Gastrocnemius medialis (tissue), 4 donors: ENCODE results near the gene RSPH10B2. TPM values are rescaled to one million over a fixed set of nuclear protein-coding genes. Genes with fewer than 3 reads are reported as not detected.
A peak's percentile ranks its signal among the peaks of the same experiment; 100 is the strongest.
"Not testable (repeated sequence)": the region's sequence is repeated elsewhere in the genome, so short reads cannot be mapped to it uniquely, and the experiment has no call there.

ENCODE experiments used
- ATAC-seq, 2 donors: fragments of 150-250 bp; one replicate each; pipeline ENCODE4 v1.9.1; 2016
- DNase-seq, 2 donors: peaks; one replicate each; pipeline ENCODE4 v3.0.0-alpha.2; 2019
- H3K27ac ChIP-seq, 4 donors: fragments of 200-600 bp; sonication (generic); 1 replicate in 1 of 4; 2 replicates in 3 of 4; pipeline ENCODE4 v1.5.1; 2016 to 2018; ENCODE audit warnings: mild to moderate bottlenecking in 2 of 4, moderate library complexity in 1 of 4
- H3K27me3 ChIP-seq, 3 donors: fragments of 200-600 bp; sonication (generic) in 2 of 3; 1 replicate in 1 of 3; 2 replicates in 2 of 3; pipeline versions ENCODE4 v1.5.1 to v1.6.0; 2016 to 2019; ENCODE audit warnings: mild to moderate bottlenecking in 1 of 3, moderate library complexity in 1 of 3
- H3K36me3 ChIP-seq, 2 donors: fragments of 200-600 bp; sonication (generic) in 1 of 2; one replicate each; pipeline ENCODE4 v1.5.1; 2017 to 2018
- H3K4me1 ChIP-seq, 2 donors: fragments of 200-600 bp; sonication (generic) in 1 of 2; one replicate each; pipeline ENCODE4 v1.5.1; 2016 to 2017; ENCODE audit warnings: mild to moderate bottlenecking in 2 of 2
- H3K4me3 ChIP-seq, 4 donors: fragments of 200-600 bp; sonication (generic) in 3 of 4; 1 replicate in 1 of 4; 2 replicates in 3 of 4; pipeline ENCODE4 v1.5.1; 2016 to 2019; ENCODE audit warnings: mild to moderate bottlenecking in 2 of 4
- H3K9me3 ChIP-seq, 3 donors: fragments of 200-600 bp; sonication (generic) in 2 of 3; 1 replicate in 1 of 3; 2 replicates in 2 of 3; pipeline ENCODE4 v1.5.1; 2016 to 2019
- in situ Hi-C, 4 donors: fragments of 200-750 bp; cut with MboI; loops; one replicate each; pipeline versions ENCODE4 v1.15.0 to v1.8.0; 2017; ENCODE audit warnings: low sequenced_read_pairs in 4 of 4
- intact Hi-C: fragments of 100-400 bp; cut with DNase I; formaldehyde crosslinking; loops from one replicate; pipeline ENCODE4 v1.15.1; 2023; ENCODE audit warnings: low total_unique reads
- total RNA-seq, 4 donors: library from RNA; depleted of rRNA; stranded (reverse); fragments of >200 nt; gene quantifications; one replicate each; pipeline versions ENCODE4 v1.1.0 to v1.2.3, GENCODE V29; 2016

The RSPH10B2 gene
- total RNA-seq, 4 donors from 2014 or later = 0.09 to 6.4 (median 1.1) TPM

DNA sequence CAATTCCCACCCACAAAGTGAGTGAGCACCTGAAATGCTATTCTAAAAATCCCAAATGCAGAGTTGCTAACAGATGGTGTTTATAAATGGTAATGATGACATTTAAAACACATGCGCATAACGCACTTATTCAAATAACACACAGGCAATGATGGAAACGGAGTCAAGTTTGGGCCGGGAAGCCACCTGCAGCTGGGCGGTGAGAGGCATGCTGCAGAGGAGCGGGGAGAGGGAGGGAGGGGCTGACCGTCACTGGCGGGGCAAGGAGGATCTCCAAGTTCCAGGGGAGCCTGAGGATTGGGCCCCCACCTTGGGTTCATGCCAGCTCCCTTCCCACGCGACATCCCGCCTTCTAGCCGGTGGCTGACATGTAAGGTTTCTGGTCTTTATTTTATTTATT lies 7.3 kb downstream of the RSPH10B2 start:
- H3K27me3 ChIP-seq, ATAC-seq, H3K4me1 ChIP-seq, H3K27ac ChIP-seq, intact Hi-C loops, H3K9me3 ChIP-seq, DNase-seq, in situ Hi-C loops, H3K4me3 ChIP-seq, H3K36me3 ChIP-seq: not testable (repeated sequence)

DNA sequence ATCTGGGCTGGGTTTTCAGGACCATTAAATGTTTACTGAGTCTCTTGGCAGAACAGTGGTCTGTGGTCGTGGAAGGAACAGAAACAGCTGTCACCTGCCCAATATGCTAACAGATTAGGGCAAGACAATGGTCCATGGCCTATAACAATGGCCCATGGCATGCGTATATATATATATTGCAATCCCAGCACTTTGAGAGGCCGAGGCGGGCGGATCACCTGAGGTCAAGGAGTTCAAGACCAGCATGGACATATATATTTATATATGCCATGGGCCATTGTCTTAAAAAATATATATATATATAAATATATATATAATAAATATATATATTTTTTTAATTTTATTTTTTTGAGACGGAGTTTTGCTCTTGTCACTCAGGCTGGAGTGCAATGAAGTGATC lies 27.7 kb downstream of the RSPH10B2 start:
- H3K4me1 ChIP-seq, H3K9me3 ChIP-seq, ATAC-seq, H3K27me3 ChIP-seq, H3K36me3 ChIP-seq, intact Hi-C loops, DNase-seq, in situ Hi-C loops, H3K27ac ChIP-seq, H3K4me3 ChIP-seq: not testable (repeated sequence)

DNA sequence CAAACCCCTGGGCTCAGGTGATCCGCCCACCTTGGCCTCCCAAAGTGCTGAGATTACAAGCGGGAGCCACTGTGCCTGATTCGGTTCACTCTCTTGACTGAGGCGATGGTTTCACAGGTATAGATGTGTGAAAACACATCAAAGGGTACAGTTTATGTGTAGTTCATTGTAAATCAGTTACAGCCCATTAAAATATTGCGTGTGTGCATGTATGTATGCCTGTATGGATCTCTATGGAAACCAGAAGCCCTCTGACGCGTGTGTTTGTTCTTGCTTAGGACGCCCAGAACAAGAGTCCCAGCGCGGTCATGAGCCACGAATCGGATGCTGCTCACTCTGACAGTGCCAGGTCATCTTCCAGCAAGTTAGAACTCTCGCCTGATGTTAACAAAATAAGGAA lies 35.5 kb downstream of the RSPH10B2 start:
- in situ Hi-C loops, H3K36me3 ChIP-seq, ATAC-seq, intact Hi-C loops, H3K4me3 ChIP-seq, H3K27me3 ChIP-seq, DNase-seq, H3K9me3 ChIP-seq, H3K27ac ChIP-seq, H3K4me1 ChIP-seq: not testable (repeated sequence)

DNA sequence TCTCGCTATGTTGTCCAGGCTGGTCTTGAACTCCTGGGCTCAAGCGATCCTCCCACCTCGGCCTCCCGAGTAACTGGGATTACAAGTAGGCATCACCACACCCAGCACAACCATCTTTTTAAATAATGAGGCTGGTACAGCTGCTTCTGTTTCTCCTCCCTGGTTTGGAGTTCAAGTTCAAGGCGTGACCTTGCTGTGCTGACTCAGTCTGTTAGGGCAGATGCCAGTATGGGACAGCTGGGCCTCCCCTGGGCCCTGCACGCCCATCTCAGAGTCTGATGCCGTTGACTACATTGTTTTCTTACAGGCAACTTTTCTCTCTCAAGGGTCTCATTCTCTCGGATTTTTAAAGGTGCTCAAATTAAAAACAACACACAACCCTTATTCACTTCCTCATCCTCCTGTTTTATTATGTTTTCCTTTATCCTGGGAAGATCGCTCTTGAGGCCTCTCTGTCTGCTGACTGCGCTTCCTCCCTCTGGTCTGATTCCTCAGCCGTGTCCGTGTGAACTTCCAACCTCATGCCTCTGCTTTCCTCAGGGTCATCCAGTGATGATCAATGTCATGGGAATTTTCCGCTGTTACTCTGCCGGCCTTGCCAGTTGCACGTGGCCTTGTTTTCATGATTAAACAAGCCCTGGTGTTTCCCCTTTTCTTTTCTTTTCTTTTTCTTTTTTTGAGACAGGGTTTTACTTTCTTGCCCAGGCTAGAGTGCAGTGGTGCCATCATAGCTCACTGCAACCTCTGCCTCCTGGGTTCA lies 38.4 kb downstream of the RSPH10B2 start:
- ATAC-seq = peak; percentile 72 to 82
- DNase-seq, intact Hi-C loops, H3K27me3 ChIP-seq, H3K4me3 ChIP-seq, H3K4me1 ChIP-seq, H3K9me3 ChIP-seq, in situ Hi-C loops, H3K36me3 ChIP-seq: not testable (repeated sequence)
- peak overlapping the region in 1 of 4 donors; percentile 41 for H3K27ac ChIP-seq

DNA sequence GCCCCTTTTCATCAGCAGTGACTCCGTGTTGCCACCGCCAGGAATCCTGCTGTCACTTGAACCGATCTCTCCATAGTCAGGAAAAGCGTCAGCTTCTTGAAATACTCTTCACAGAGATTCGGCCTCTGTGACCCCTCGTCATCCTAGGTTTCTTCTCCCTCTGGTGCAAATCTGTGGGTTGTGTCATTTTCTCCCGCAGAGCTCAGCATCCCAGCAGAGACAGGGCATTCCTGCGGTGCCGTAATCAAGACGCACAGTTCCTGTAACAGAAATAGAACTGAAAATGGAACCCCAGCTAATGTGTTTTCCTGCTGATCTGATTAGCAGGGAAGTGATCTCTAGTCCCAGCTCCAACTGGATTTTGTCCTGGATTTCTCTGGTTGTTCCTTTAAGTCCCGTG lies 40.4 kb downstream of the RSPH10B2 start:
- H3K9me3 ChIP-seq, in situ Hi-C loops, H3K36me3 ChIP-seq, H3K4me1 ChIP-seq, DNase-seq, H3K27me3 ChIP-seq, H3K4me3 ChIP-seq, intact Hi-C loops: not testable (repeated sequence)
- peak in 1 of 2 donors; percentile 19 for ATAC-seq
- peak overlapping the region in 2 of 4 donors; percentile 26 to 28 for H3K27ac ChIP-seq

DNA sequence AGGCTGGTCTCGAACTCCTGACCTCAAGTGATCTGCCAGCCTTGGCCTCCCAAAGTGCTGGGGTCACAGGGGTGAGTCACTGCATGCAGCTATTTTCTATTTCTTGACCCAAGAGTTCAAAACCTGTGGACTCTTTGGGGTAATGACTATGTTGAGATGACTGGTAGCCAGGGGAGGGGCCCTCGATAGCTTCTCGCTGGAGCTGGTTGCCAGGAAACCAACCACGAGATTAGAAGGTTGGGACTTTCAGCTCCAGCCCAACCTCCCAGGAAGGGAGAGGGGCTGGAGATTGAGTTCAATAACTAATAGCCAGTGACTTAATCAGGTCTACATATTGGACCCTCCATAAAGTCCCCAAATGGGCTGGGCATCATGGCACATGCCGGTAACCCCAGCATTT lies 43.3 kb downstream of the RSPH10B2 start:
- in situ Hi-C loops = not testable (repeated sequence)

DNA sequence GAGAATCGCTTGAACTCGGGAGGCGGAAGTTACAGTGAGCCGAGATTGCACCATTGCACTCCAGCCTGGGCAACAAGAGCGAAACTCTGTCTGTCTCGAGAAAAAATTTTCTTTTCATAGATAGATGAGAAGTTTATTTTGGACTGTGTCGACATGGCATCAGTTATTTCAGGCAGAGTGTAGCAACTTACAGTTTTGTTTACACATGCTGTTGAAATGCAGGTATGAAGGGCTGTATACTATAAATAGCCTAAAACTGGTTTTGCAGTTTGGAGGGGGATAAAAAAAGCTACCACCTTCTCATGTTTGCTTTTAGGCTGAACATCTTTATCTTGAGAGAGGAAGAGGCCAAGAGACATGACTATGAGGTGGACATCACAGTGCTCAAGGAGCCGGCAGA lies 44.1 kb downstream of the RSPH10B2 start:
- H3K27ac ChIP-seq, H3K4me1 ChIP-seq, H3K36me3 ChIP-seq, intact Hi-C loops, H3K27me3 ChIP-seq, in situ Hi-C loops, DNase-seq, H3K9me3 ChIP-seq, H3K4me3 ChIP-seq: not testable (repeated sequence)
- ATAC-seq = peak; percentile 82 to 87

More for the DNA sequence above, 43.3 kb downstream of the RSPH10B2 start:
- H3K9me3 ChIP-seq, intact Hi-C loops, H3K27me3 ChIP-seq, DNase-seq, H3K4me1 ChIP-seq, H3K36me3 ChIP-seq, H3K27ac ChIP-seq, ATAC-seq, H3K4me3 ChIP-seq: not testable (repeated sequence)

DNA sequence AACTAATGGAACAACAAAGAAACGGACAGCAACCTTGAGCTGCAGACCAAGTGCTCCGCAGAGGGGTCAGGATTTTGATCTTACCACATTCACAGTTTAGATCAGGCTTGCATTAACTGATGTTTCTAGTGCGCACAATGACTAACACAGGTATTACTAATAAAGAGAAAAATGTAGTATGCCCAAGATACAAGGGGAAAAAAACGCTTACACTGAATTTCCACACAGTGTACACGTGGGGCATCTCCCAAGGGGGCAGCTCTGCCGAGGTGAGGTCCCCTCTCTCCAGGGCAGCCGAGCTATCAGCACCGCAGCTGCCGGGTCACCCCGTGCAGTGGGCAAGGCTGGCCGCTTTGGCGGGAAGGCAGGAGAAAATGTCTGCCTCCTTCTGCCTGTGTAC lies 46.0 kb downstream of the RSPH10B2 start:
- H3K27ac ChIP-seq, H3K4me3 ChIP-seq, H3K4me1 ChIP-seq, intact Hi-C loops, DNase-seq, H3K9me3 ChIP-seq, ATAC-seq, H3K36me3 ChIP-seq, H3K27me3 ChIP-seq: not testable (repeated sequence)
- in situ Hi-C loops = loop anchor here in 1 of 4 donors (25.0 kb wide), 1 partner anchor 888 kb away; no protein-coding TSS in a partner anchor

DNA sequence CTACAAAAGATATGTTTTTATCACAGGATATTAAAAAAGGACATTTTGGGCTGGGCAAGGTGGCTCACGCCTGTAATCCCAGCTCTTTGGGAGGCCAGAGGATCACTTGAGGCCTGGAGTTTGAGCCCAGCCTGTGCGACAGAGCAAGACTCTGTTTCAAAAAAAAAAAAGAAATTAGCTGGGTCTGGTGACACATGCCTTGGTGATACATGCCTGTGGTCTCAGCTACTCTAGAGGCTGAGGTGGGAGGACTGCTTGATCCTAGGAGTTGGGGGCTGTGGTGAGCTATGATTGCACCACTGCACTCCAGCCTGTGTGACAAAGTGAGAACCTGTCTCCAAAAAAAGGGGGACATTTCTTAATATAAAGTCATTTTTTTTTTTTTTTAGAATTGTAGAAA lies 46.4 kb downstream of the RSPH10B2 start:
- ATAC-seq = not testable (repeated sequence)
- in situ Hi-C loops = loop anchor here in 1 of 4 donors (25.0 kb wide), 1 partner anchor 888 kb away; no protein-coding TSS in a partner anchor

DNA sequence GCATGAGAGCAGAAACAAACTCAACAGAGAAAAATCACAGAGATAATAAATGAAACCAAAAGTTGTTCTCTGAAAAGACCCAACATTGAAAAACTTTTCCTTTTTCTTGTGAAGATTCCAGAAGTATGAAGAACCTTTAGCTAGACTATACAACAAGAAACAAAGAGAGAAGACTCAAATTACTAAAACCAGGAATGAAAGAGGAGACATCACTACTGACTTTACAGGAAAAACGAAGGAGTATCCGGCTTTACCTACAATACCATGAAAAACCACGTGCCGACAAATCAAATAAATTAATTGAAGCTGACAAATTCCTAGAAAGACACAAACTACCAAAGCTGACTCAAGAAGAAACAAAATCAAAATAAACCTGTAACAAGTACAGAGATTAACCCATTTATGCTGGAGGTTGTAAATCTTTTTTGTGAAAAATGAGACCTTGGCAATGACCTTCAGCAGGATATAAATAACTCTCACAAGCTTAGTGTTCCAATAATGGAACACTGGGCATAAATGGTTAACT lies 53.6 kb downstream of the RSPH10B2 start:
- DNase-seq, intact Hi-C loops: not testable (repeated sequence)
- in situ Hi-C loops = loop anchor here in 1 of 4 donors (25.0 kb wide), 1 partner anchor 895 kb away; no protein-coding TSS in a partner anchor

More for the DNA sequence above, 46.4 kb downstream of the RSPH10B2 start:
- H3K27ac ChIP-seq, H3K9me3 ChIP-seq, DNase-seq, H3K4me1 ChIP-seq, H3K27me3 ChIP-seq, H3K36me3 ChIP-seq, intact Hi-C loops, H3K4me3 ChIP-seq: not testable (repeated sequence)

DNA sequence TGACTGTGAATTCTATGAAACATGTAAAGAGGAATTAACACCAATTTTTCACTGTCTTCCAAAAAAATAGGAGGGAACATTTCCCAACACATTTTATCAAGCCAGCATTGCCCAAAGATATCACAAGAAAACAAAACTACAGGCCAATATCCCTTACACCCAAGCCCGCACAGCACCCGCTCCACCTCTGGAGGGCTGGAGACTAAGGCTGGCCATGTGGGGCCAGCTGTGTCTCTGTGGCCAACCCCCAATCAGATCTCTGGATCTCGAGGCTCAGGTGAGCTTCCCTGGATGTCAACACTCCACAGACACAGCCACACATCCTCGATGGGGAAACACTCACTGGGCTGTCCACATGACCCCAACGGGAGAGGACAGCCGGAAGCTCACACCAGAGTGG lies 54.1 kb downstream of the RSPH10B2 start:
- DNase-seq, ATAC-seq, H3K27me3 ChIP-seq, H3K9me3 ChIP-seq, H3K4me3 ChIP-seq, H3K4me1 ChIP-seq, intact Hi-C loops, H3K36me3 ChIP-seq, H3K27ac ChIP-seq: not testable (repeated sequence)
- in situ Hi-C loops = loop anchor here in 1 of 4 donors (25.0 kb wide), 1 partner anchor 896 kb away; no protein-coding TSS in a partner anchor

More for the DNA sequence above, 53.6 kb downstream of the RSPH10B2 start:
- not testable (repeated sequence) for H3K27me3 ChIP-seq, ATAC-seq, H3K4me1 ChIP-seq, H3K4me3 ChIP-seq, H3K36me3 ChIP-seq, H3K27ac ChIP-seq, H3K9me3 ChIP-seq

DNA sequence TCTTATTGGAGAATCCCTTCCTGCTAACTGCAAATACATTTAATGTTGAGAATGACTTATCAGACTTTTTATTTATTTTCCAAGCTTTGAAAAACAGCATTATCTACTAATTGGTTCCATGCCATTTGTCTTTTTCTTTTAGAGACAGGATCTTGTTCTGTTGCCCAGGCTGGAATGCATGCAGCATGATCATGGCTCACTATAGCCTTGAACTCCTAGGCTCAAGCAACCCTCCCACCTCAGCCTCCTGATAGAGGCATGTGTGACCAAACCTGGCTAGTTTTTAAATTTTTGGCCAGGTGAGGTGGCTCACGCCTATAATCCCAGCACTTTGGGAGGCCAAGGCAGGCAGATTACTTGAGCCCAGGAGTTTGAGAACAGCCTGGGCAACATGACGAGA lies 59.1 kb downstream of the RSPH10B2 start:
- H3K4me3 ChIP-seq, H3K27me3 ChIP-seq, H3K27ac ChIP-seq, intact Hi-C loops, DNase-seq, H3K4me1 ChIP-seq, ATAC-seq, H3K9me3 ChIP-seq: not testable (repeated sequence)
- H3K36me3 ChIP-seq = peaks cover 0 to 21% of the 10 kb centered on the region in 2 donors
- in situ Hi-C loops = loop anchor here in 1 of 4 donors (25.0 kb wide), 1 partner anchor 901 kb away; no protein-coding TSS in a partner anchor
